Epithelial cell of esophagus (primary cell): ENCODE data around the gene BRINP1.
"Not testable (repeated sequence)": the region's sequence is repeated elsewhere in the genome, so short reads cannot be mapped to it uniquely, and the experiment has no call there.

Experiments
- DNase-seq: peaks from one replicate; pipeline ENCODE4 v3.0.0; 2010; ENCODE audit warnings: low read depth
- H3K4me3 ChIP-seq: 2 replicates; pipeline ENCODE4 v1.5.1; 2011; ENCODE audit warnings: mild to moderate bottlenecking, low read length, control low read depth
- CTCF ChIP-seq: IDR thresholded peaks from 2 replicates; pipeline ENCODE4 v1.5.1; 2011; ENCODE audit warnings: low read depth, mild to moderate bottlenecking, low read length, control low read depth, inconsistent platforms; ENCODE audit not compliant: insufficient read depth; ENCODE audit errors: missing control alignments

The BRINP1 gene

GRCh38 chr9:119181561-119181960 is 187.7 kb downstream of the BRINP1 start:
- no peak overlapping the region for H3K4me3 ChIP-seq
- TF ChIP-seq CTCF, result no peak
- DNase-seq, result no peak

DNA sequence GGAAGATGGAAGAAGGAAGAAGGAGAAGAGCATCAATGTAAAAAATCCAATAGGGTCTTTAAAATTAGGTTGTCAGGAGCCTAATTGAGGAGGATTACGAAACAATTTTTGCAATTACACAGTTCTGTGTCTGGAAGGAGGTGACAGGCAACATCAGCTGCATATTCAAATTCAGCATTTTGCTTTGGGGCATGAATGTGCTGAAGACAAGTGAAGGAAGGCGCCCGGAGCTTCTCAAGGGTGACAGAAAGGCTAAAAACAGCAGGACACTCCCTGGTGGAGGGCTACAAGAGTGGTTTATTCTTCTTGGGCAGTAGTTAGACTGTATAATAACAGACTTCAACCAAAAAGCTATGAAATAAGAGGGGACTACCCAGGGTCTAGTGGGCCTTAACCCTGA is 188.3 kb downstream of the BRINP1 start:
- H3K4me3 ChIP-seq, result no peak overlapping the region
- no peak for TF ChIP-seq CTCF
- no peak for DNase-seq

- DNase-seq, result no peak
- H3K4me3 ChIP-seq, result no peak overlapping the region
- no peak for TF ChIP-seq CTCF
Measured at GRCh38 chr9:119179701-119180100, 189.5 kb downstream of the BRINP1 start.

GRCh38 chr9:119177196-119177595 is 192.0 kb downstream of the BRINP1 start:
- H3K4me3 ChIP-seq, result no peak overlapping the region
- DNase-seq, result no peak
- TF ChIP-seq CTCF, result no peak

DNA sequence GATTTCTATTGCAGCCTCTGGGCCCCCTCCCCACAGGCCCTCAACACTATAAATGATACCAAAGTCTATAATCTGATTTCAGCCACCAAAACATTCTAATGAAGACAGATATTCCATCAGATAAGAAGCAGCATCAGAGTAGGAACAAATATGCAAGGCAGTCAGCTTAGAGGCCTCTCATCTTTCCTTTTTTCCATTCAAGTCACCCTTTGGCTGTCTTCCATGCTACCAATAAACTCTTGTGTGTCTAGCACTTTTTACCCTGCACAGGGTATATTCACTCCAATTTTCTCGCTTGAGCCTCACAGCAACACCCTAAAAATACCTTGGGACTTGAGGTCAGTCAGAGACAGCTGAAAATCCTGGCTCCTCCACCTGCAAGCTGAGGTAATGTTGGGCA is 193.7 kb downstream of the BRINP1 start:
- DNase-seq, result no peak
- no peak overlapping the region for H3K4me3 ChIP-seq
- TF ChIP-seq CTCF, result no peak

- H3K4me3 ChIP-seq, DNase-seq: not testable (repeated sequence)
Measured at GRCh38 chr9:119169222-119169621, 200.0 kb downstream of the BRINP1 start.

GRCh38 chr9:119167876-119168275 is 201.4 kb downstream of the BRINP1 start:
- DNase-seq, result no peak
- no peak overlapping the region for H3K4me3 ChIP-seq
- no peak for TF ChIP-seq CTCF

DNA sequence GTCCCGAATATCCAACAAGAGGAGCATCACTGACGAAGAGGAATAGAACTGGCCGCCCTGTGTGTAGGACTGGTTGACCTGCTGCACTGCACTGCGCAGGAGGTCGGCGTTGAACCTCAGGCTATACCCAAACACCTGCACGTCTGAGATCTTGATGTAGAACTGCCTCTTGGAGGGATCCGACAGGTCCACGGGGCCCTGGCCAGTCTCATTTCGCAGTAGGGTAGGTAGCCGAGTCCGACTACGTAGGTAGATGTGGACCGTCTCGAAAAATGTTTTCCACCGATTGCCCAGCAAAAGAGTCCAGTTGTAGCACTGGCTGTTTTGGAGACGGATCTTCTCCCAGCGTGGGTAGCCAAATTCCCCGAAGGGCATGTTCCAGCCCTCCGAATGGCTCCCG is 202.0 kb downstream of the BRINP1 start:
- H3K4me3 ChIP-seq, result no peak overlapping the region
- TF ChIP-seq CTCF, result no peak
- no peak for DNase-seq
